HG03521 (cell line): ENCODE data around the gene LRMDA.

Experiments
- ATAC-seq: cut with Tn5 transposase; IDR thresholded peaks from one replicate; pipeline ENCODE4 v1.9.1; 2021; ENCODE audit warnings: mild to moderate bottlenecking, moderate library complexity; ENCODE audit not compliant: unreplicated experiment

Gene LRMDA

DNA sequence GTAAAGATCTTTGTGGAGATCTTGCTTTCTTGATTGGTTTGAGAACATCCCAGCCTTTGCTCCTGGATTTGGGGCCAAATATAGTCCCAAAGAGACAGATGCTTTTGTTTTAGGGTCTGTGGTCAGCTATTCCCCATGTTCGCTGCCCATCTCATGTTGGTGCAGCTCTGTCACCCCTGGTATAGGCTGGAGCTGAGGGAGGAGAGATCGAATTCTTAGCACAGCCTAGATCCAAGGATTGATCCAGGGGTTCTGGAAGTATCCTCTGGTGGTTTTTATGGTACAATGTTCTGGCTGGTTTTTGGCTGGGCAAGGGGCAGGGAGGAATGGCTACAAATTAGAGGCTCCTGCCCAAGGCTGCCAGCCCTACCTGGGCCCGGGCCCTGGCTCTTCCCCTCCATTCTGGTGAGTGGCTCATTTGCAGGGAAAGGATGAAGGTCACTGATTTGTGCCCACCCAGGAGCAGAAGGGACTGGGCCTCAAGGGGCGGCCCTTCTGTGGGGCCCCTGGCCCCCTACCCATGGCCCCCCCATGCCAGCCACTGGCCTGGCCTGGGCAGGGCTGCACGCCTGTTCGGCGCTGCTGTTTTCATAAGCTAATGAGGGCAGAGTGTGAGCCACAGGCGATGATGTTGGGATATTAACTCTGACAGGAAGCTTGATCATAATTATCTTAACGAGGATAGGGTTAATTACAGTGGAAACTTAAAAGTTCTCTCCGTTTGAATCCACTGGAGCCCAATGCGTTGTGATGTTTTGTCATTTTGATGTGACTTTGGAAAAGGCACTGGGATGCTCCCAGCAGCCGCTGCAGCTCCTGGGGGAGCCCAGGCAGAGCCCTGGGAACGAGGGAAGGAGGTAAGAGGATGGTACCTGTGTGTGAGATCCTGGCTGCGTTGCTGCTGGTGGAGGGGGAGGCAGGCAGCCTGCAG is 600.6 kb downstream of the LRMDA start:
- ATAC-seq = no peak

DNA sequence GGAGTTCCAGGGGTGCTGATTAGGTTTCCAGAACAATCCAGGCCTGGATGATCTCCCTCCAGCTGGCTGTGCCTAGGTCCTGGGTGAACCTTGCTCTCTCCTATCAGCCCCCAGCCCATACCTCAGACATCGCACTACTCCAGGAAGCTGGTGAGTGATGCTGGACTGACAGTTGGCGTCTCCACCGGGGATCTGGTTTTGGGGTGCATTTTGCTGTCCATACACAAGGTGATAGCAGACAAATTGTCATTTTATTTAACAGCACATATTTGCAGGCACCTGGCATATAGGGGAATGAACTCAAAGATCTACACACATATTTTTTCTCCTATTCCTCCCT is 601.2 kb downstream of the LRMDA start:
- ATAC-seq = no peak

DNA sequence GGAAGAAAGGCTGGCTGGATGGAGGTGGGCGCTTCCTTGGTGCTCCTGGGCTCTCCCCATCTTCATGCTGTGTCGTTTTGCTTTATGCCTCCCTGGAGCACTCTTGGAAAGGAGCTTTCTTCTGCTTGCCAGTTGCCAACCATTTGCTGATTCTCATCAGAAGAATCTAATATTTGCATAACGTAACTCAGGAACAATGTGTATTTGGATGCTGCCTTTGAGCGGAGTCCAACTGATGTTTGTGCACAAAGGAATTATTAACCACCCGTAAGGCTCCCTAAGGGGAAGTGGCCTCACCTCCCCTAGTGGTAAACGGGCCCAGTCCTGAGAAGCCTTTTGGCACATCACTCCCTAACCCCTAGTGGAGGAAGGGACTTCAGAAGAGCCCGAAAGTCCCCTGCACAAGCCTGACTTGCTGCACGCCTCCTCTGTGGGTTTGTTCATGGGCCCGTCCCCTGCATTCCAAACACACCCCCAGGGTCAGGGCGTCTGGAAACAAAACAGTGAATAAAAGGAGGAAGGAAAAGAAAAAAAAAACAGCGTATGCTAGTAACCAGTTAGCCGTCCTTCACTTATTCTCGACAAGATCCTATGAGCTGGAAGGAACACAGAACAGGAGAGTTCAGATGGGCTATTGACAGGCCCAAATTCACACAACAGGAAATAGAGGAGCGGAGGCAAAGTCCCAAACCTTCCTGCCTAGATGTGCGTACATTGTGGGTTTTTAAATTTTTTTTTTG is 602.2 kb downstream of the LRMDA start:
- ATAC-seq = no peak

DNA sequence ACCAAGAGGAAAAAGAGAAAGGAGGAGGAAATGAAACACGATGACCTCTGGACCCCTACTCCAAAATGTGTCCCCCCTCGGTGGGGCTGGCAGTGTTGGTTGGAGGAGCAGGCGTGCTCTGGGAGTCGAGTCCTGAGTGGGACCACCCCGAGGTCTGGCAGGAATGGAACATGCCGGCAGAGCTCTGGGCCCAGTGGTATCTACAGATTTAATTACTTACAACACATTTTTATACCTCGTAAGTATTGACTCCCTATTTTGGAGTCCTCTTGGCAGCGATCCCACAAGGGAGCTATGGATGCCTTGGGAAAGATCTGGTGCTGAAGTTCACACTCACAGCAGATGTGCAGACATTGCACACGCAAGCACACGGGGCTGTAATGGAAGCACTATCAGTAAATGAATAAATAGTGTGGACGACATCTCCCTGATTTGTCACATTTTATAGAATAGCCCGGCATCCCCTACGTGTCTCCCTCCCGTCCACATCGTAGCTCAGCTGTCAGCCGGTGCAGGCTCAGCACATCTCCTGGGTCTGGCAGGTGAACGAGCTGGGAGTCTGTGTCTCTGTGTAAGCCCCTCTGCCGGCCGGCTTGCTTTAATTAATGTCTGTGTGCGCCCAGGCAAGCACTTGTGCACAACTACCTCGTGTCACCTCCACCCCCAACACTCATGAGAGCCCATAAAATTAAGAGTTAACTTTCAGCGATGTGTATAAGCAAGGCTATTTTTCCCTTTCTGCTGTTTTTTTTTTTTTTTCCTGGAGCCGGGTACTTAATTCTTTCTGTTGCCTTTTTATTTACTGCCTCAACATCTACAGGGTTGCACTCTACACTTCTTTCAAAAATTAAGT is 603.2 kb downstream of the LRMDA start:
- no peak for ATAC-seq

DNA sequence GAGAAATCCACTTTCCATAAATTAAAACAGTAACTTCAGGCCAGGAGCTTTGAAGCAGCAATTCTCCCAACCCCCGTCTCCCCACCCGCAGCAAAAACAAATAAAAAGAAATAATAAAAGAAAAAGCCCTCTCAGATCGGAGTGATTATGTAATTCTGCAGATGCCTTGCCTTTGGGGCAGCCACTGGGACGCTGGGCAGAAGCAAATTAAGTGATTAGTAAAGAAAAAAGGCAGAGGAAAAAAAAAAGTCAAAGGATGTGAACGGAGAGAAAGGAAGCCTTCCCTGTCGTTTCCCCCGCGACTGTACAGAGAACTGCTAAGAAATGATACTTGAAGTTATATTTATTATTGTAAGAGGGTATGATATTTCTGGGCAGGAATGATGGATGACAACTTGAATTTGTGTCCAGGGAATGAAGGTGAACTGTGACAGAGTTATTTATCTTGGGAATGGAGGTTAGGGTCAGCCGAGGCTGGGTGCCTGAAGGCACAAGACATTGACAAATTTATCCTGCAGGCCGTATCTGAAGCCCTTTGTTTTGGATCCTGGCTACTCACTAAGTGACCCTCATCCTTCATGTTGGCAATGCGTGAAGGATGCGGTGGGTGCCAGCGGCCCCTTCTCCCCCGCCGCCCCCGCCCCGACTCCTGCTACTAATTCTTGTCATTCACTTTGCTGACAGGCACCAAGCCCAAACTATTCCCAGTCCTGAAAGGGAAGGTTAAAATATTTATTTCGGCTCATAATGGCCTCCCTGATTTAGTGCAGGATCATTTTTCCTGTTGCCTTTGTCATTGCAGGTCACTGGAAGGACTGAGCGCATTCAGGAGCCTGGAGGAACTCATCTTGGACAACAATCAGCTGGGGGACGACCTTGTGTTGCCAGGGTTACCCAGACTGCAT is 604.0 kb downstream of the LRMDA start:
- no peak for ATAC-seq

DNA sequence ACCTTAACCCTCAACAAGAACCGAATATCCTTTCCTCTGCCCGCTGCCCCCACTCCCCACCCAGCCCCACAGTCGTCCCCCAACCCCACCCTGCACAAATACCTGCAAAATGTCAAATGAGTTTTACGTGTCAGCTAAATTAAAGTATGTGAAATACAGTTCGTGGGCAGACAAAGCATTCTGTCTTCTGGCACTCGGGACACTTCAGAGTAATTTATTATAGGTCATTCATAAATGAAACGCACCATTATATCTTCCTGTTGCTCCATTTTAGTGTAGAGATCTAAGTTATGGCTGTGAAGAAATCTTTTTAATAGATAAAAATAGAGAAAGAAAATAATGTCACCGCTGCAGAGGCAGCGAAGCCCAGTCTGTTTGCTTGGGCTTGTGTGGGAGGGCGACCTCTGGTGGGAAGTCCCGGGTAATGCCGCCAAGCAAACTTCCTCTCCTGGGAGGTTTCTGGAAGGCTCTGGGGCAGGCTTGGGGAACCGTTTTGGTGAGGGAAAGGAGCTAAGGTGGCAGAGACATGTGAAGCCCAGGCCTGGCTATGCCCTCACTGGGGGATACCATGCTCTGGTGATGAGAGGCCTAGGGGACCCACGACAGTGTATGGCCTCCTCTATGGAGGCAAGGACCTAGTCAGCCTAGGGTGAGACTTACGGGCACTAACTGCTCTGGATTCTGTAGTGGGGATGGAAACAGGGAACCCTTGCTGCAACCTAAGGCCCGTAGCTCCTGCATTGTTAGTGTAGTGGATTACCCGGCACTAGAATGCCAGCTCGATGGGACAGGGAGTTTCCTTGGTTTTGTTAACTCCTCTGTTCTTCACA is 604.9 kb downstream of the LRMDA start:
- peak; percentile 64 for ATAC-seq

DNA sequence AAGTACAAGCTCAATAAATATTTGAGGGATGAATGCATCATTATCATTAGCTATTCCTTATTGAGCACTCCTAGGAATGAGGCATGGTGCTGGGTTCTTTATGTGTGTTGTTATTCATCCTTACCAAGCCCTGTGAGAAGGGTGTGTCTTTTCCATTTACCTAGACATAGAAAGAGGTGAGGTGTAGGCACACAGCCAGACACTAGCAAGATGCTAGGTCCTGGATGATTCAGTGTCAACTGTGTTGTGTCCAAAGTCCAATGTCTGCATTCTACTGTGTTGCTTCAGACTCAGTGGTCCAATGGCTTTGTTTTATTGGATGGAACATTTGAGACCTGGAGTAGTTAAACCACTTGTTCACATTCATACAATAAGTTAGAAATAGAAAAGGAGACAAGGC is 605.5 kb downstream of the LRMDA start:
- ATAC-seq = no peak

DNA sequence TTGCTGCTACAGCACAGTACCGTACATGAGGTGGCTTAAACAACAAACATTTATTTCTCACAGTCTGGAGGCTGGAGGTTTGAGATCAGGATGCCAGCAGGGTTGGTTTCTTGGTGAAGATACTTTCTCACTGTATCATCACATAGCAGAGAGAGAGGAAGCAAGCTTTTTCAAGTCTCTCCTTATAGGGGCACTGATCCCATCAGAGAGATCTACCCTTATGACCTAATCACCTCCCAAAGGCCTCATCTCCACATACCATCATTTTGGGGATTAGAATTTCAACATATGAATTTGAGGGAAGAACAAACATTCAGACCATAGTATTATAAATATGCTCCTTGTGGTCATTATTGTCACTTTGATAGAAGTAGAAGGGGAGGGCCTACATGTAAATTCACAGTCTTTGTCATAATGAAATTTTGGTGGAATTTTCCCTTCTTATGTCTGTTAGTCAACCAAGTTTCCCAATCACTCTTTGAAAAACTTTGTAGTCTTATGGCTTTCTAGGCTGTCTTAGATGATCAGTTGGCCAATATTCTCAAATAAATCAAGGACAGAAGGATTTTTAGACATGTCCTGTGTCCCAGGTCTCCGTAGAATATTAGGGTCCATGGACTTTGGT is 606.2 kb downstream of the LRMDA start:
- ATAC-seq = no peak

DNA sequence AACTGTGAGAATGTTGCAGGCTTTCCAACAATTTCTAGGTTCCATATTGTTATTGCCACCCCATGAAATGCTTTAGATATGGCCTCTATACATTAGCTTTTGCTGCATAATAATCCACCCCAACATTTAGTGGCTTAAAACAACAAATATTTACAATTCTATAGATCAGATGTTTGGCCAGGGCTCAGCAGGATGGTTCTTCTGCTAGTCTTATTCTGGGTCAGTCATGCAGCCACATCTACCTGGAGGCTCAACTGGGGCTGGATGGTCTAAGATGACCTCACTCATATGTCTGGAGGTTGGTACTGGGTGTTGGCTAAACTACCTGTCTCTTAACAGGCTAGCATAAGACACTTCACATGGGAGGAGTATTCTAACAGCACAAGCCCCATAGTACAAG is 607.3 kb downstream of the LRMDA start:
- ATAC-seq = no peak

DNA sequence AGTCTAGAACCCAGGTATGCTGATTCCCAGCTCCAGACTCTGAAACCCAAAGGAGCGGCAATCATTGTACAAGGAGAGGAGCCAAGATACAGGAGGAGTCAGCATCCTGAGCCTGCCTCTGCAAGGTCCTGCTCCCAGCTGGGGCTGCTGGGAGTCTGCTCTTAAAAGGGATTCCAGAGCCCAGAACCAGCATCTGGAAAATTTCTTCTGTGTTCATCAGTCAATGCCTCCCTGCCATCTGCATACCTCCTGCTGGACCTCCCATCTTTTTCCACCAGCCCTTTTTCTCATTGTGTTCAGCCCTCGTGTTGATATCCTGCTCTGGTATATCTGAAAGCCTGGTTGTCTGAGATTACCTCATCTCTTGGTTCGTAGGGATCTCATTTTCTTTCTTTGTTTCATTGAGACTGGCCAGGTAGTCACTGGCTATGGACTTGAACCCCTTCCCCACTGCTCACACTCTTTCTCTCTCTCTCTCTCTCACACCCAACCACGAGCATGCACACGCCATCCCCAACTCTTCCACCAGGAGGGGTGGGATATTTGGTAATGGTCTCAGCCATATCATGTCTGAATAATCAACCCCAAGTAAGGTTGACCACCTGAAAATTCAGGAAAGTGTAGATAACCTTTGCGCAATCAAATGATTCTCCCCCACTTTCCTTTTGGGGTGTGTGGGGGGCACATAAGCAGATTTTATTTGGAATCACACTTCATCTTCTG is 608.8 kb downstream of the LRMDA start:
- no peak for ATAC-seq

DNA sequence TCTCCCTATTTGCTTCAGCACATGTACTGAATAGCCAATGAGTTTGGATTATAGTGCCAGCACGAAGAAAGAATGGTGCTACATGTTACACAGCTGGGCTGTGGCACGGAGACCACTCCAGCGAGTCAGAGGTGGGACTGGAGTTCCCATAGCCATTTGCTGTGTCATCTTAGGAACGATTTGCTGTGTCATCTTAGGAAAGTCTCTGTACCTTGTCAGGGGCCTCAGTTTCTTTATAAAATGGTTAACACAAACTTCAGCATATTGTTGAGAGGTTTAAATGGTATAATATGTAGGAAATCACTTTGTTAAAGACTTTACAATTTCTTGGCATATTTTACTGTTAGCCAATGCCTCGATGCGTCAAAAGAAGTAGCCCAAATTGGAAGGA is 609.4 kb downstream of the LRMDA start:
- ATAC-seq = no peak

DNA sequence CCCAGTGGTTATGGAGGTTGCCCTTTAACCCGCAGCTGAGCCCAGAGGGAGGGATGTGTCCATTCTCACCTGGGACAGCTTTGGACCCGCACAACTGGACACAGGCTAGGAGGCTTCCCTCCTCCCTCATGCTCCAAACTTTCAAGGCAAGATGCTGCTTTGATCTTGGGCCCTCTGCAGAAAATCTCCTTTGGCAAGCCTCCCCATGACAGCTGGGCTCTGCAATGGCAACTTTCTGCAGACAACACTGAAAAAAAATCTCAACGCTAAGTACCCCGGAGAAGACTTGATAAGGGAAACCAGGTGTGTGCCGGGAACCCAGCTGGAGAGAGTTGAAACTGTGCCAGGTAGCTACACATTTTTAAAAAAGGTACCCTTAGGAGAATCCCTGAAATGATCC is 610.1 kb downstream of the LRMDA start:
- no peak for ATAC-seq

DNA sequence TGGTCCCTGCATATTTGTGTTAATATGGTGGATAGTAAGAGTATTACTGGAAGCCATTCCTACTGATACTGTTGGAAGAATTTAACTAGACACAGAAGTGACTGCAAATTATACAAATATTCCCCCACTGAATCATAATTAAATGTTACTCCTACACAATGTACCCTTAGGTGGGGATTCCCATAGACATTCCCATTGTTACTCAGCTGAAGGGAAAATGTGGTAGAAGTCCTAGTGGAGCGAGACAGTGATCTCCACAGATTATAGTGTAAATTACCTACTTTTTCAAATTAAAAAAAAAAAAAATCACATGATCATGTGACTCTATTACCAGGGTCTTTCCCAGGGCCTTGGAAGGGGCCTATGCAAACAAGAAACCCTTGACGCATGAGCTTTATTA is 611.8 kb downstream of the LRMDA start:
- no peak for ATAC-seq

DNA sequence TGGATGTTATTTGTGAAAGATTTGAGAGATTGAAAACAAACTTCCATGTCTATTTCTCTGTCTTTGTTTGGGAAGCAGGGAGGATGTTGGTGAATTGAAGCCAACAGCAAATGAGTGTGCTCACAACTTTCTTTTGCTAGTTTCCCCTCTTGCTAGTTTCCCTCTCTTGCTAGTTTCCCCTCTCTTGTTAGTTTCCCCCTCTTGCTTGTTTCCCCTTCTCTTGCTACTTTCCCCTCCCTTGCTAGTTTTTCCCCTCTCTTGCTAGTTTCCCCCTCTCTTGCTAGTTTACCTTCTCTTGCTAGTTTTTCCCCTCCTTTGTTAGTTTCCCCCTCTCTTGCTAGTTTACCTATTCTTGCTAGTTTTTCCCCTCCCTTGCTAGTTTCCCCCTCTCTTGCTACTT is 613.3 kb downstream of the LRMDA start:
- ATAC-seq = no peak

DNA sequence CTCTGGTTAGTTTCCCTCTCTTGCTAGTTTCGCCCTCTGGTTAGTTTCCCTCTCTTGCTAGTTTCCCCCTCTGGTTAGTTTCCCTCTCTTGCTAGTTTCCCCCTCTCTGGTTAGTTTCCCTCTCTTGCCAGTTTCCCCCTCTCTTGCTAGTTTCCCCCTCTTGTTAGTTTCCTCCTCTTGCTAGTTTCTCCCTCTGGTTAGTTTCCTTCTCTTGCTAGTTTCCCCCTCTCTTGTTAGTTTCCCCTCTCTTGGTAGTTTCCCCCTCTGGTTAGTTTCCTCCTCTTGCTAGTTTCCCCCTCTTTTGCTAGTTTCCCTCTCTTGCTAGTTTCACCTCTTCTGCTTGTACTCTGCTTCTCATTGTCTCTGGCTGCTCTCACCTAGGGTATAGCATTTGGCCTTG is 613.8 kb downstream of the LRMDA start:
- ATAC-seq = no peak

DNA sequence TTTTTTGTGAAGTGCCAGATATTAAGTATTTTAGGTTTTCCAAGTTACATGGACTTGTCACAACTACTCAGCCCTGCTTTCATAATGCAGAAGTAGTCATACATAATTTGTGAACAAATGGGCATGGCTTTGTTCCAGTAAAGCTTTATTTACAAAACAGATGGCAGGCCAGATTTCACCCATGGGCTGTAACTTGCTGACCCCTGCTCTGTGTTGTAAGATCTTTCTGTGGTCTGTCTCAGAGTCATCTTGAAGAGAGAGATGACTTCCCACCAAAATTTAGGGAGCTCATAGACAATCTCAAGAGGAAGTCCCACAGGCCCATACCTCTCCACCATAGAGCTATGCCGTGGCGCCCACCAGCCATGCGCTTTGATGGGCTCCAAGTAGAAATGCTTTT is 616.1 kb downstream of the LRMDA start:
- no peak for ATAC-seq

DNA sequence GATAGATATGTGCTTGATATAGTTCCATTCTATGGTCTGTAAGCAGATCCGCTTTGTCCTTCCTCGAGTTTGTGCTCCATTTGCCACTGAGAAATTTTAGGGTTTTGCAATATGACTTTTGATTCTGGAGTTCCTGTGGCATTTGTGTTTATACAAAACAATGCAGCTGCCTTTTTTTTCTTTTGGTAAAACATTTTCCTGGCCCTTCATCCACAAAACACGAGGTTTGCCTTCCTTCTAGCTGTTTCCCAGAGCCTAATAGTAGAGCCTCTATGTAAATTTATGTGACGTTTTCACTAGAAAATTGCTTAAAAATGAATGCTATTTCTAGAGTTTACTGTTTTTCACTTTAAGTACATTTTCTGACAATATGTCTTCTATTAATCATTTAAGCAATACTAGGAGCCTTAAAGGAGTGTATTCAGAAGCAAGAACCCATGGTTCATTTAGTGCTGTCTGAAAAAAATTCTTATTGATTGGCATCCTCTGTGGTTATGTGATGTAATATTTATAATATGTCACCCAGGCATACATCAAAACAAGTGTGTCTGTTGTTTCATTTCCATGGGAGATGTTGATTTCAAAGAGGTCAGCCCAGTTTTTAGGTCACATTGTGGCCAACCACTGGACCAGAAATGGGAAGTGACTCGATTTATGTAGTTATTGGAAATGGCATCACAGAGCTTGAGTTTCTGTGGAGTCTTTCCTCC is 618.3 kb downstream of the LRMDA start:
- ATAC-seq = no peak

DNA sequence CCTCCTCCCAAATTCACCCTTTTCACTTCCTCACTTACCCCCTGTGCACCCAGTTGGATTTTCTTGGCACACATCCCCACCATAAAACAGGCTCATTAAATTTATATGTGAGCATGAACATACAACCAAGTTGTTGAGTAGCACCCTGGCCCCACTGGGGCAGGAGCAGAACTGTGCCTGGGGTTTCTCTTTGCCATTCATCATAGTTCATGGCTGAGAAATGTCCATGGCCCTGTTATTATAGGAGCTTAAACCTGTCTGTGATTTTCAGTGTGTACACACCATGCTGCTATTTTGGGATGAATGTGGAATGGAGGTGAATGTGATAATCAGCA is 618.8 kb downstream of the LRMDA start:
- ATAC-seq = no peak
